Activated T-cell treated with anti-CD3 and anti-CD28 coated beads, Interleukin-2, amount 50 U/mL, for 1 hour (primary cell): ENCODE measurements around the gene PI4KB.
"Not testable (repeated sequence)": the region's sequence is repeated elsewhere in the genome, so short reads cannot be mapped to it uniquely, and the experiment has no call there.

ENCODE experiments used
- DNase-seq: peaks from one replicate; pipeline ENCODE4 v3.0.0-alpha.2; 2020

The PI4KB gene

DNA sequence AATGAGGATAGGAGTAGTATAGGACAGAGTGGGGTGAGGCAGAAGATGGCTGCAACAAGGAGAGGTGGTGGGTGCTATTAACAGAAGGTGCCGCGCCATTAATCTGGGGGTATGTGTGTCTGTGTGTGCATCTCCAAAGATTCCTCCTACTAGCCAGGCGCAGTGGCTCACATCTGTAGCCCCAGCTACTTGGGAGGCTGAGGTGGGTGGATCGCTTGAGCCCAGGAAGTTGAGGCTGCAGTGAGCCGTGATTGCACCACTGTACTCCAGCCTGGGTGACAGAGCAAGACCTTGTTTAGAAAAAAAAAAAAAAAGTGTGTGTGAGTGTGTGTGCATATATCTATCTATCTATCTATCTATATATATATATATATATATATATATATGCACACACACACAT is 51.9 kb downstream of the PI4KB start:
- DNase-seq = not testable (repeated sequence)

GRCh38 chr1:151273924-151274466 is 53.2 kb downstream of the PI4KB start:
- DNase-seq = no peak

DNA sequence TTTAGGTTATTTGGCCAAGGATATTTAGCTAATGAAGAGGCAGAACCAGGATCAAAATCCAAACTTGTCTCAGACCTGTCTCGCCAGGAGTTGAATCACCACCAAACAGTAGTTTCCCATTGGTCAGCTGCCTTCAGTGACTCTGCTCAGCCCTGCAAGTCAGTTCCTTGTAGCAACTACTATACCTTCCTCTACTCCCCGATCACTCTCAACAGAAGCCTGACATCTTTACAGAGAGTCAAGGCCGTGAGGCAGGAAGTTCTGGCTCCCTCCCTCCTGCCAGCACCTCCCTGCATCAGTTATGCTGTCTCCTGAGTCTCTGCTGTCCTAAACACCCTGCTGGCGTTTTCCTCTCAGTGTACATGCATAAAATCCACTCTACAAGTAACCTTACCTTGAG is 59.5 kb downstream of the PI4KB start:
- DNase-seq = no peak

DNA sequence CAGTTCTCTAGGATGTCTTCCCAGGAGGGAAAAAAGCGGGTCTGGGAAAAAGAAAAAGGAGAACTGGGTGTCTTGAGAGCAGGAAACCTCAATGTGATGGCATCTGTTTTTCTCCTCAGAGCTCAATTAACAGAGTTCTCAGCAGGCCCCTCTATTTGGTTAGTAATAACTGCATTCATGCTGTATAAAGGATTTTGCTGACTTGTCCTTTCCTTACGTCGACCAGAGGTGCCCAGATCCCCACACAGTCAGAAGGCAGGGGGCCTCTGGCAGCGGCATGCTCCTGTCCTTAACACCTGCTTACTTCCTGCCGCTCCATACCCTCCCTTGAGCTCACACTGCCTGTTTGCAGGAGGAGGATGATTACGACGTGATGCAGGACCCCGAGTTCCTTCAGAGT is 60.4 kb downstream of the PI4KB start:
- no peak for DNase-seq

DNA sequence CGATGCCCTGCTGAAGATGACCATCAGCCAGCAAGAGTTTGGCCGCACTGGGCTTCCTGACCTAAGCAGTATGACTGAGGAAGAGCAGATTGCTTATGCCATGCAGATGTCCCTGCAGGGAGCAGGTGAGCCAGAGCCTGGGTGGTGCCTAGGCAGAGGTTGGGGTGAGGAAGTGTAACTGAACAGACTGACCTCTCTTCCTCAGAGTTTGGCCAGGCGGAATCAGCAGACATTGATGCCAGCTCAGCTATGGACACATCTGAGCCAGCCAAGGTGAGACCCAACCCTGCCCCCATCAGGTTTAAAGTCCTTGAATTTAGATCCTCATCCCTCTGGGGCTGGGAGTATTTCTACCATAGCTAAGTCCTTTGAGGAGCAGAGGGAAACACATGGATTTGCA is 60.9 kb downstream of the PI4KB start:
- no peak for DNase-seq

GRCh38 chr1:151265446-151266236 is 61.6 kb downstream of the PI4KB start:
- no peak for DNase-seq

GRCh38 chr1:151259351-151259750 is 67.9 kb downstream of the PI4KB start:
- no peak for DNase-seq

DNA sequence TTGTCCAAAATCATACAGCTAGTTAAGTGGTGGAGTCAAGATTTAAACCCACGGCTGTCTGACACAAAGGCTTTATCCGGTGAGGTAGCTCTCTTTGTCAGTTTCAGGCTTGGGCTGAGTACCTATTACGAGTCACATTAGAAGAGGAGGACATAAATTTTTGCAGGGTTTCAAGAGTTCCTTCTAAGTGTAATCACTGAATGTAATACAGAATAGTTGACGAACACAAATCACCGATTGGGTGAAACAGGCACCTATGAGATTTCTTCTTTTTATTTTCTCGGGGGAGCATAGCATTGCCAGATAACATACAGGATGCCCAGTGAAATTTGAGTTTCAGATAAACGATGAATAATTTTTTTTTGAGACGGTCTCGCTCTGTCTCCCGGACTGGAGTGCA is 71.8 kb downstream of the PI4KB start:
- no peak for DNase-seq

GRCh38 chr1:151254217-151255213 is 72.7 kb downstream of the PI4KB start, which contains the start of gene PSMD4:
PSMD4 (plus strand) TSS chr1:151254734; CDS start chr1:151254783, 49 bp downstream.
- DNase-seq = peak; percentile 89

DNA sequence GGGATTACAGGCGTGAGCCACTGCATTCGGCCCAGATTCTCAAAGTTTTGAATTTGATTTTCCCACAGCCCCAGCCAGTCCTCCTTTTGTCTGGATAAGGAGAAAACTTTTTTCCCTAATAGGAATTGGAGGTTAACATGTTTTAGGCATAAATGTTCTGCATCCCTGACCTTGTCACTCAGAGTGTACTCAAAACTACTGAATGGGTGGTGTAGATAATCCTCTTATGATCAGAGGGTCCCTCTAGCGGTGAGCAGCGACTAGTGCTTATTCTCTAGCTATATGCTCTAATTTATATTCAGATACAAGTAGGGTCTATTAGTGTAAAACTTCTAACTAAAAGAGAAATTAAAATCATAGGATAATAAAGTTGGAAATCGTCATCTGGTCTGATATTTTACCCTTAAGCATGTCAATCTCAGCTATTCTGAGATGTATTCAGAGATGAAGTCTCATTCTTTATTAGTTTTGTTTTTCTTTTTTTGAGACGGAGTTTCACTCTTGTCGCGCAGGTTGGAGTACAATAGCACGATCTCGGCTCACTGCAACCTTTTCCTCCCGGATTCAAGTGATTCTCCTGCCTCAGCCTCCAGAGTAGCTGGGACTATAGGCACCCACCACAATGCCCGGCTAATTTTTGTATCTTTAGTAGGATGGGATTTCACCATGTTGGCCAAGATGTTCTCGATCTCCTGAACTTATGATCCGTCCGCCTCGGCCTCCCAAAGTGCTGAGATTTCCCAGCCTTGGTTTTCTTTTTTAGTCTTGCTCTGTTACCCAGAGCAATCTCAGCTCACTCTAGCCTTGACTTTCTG is 75.4 kb downstream of the PI4KB start:
- peak; percentile 44 for DNase-seq

- no peak for DNase-seq
Measured at GRCh38 chr1:151246786-151247185, 80.4 kb downstream of the PI4KB start.

DNA sequence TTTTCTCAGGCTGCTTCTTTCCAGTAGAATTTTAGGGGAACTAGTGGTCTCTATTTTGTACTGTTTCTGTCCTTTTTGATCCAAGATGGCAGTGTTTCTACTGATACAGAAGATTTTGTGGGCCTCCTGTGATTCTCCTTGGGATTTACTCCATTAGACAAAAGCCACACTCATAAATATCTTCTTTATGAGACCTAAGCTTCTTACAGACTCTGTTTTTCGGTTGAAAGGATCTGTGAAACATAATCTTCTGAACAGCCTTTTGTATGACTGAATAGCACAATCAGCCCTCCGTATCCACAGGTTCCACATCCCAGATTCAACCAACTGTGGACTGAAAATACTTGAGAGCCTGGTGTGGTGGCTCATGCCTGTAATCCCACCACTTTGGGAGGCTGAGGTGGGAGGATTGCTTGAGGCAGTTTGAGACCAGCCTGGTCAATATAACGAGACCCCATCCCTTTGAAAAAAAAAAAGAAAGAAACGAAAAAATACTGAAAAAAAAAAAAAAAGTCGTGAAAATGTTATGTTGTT is 83.5 kb downstream of the PI4KB start:
- no peak for DNase-seq

DNA sequence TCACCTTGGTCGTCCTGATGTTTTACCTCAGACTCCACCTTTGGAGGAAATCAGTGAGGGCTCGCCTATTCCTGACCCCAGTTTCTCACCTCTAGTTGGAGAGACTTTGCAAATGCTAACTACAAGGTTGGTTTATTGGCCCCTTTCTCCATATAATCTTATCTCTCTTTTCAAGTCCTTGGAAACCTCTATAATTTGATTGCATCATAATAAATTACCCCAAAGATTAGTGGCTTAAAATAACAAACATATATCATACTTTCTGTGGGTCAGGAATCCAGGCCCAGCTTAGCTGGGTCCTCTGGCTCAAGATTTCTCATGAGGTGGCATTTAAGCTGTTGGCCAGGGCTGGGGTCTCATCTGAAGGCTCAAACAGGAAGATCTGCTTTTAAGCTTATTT is 84.8 kb downstream of the PI4KB start:
- no peak for DNase-seq
